Common myeloid progenitor, CD34-positive (primary cell): ENCODE results near the gene HRH1.
"Not testable (repeated sequence)": the region's sequence is repeated elsewhere in the genome, so short reads cannot be mapped to it uniquely, and the experiment has no call there.

Source experiments
- CTCF ChIA-PET: fragments of 350-600 bp; sonication (Branson Sonifier 250); formaldehyde crosslinking; loops from one replicate; lab custom pipeline; 2021; ENCODE audit warnings: antibody characterized with exemption; lab: Charles Lee
- POLR2A ChIA-PET: fragments of 350-600 bp; sonication (Branson Sonifier 250); formaldehyde crosslinking; loops from one replicate; lab custom pipeline; 2021; ENCODE audit warnings: antibody characterized with exemption; lab: Charles Lee
- DNase-seq, 3 donors: peaks; one replicate each; pipeline versions ENCODE4 v3.0.0 to v3.0.0-alpha.2; 2013
- H3K27ac ChIP-seq, 2 experiments: 1 replicate in 1 of 2; 2 replicates in 1 of 2; pipeline ENCODE4 v1.7.0; 2013; ENCODE audit warnings: inconsistent platforms in 2 of 2, low read length in 2 of 2, mild to moderate bottlenecking in 2 of 2, low read depth in 1 of 2, moderate library complexity in 1 of 2; ENCODE audit not compliant: severe bottlenecking in 2 of 2, insufficient read depth in 1 of 2, poor library complexity in 1 of 2
- H3K27me3 ChIP-seq, 5 experiments: replicated peaks in 2 of 5; 1 replicate in 3 of 5; 2 replicates in 2 of 5; pipeline versions ENCODE4 v1.6.1 to v1.7.0; 2013; ENCODE audit warnings: low read length in 4 of 5, mild to moderate bottlenecking in 2 of 5, moderate library complexity in 2 of 5, inconsistent platforms in 1 of 5; ENCODE audit not compliant: insufficient read depth in 5 of 5, control insufficient read depth in 4 of 5
- H3K36me3 ChIP-seq, 4 experiments: 1 replicate in 2 of 4; 2 replicates in 2 of 4; pipeline versions ENCODE4 v1.6.1 to v1.7.0; 2013; ENCODE audit warnings: low read length in 3 of 4, control low read depth in 1 of 4, mild to moderate bottlenecking in 1 of 4; ENCODE audit not compliant: control insufficient read depth in 4 of 4, insufficient read depth in 4 of 4
- H3K4me1 ChIP-seq, 4 experiments: 1 replicate in 3 of 4; 2 replicates in 1 of 4; pipeline versions ENCODE4 v1.6.1 to v1.7.1; 2013; ENCODE audit warnings: low read length in 3 of 4, mild to moderate bottlenecking in 3 of 4, control low read depth in 1 of 4, inconsistent platforms in 1 of 4, moderate library complexity in 1 of 4; ENCODE audit not compliant: control insufficient read depth in 4 of 4, insufficient read depth in 4 of 4; ENCODE audit errors: control extremely low read depth in 1 of 4
- H3K4me3 ChIP-seq, 7 experiments: 1 replicate in 4 of 7; 2 replicates in 3 of 7; pipeline versions ENCODE4 v1.5.1 to v1.7.0; 2013; ENCODE audit warnings: mild to moderate bottlenecking in 7 of 7, low read length in 6 of 7, moderate library complexity in 6 of 7, inconsistent platforms in 2 of 7, low read depth in 2 of 7, control low read depth in 1 of 7; ENCODE audit not compliant: insufficient read depth in 4 of 7, control insufficient read depth in 1 of 7; ENCODE audit errors: extremely low read depth in 1 of 7
- H3K9me3 ChIP-seq, 5 experiments: 1 replicate in 4 of 5; 2 replicates in 1 of 5; pipeline versions ENCODE4 v1.6.1 to v1.7.1; 2013; ENCODE audit warnings: low read length in 4 of 5, mild to moderate bottlenecking in 2 of 5, inconsistent platforms in 1 of 5, low read depth in 1 of 5, moderate library complexity in 1 of 5; ENCODE audit not compliant: control insufficient read depth in 4 of 5, insufficient read depth in 2 of 5; ENCODE audit errors: control extremely low read depth in 1 of 5
- WGBS: methylation state at CpG from one replicate; pipeline ENCODE4 v1.1.5; 2013; ENCODE audit not compliant: insufficient coverage; 5-methylcytosine and 5-hydroxymethylcytosine counted together

Gene HRH1

DNA sequence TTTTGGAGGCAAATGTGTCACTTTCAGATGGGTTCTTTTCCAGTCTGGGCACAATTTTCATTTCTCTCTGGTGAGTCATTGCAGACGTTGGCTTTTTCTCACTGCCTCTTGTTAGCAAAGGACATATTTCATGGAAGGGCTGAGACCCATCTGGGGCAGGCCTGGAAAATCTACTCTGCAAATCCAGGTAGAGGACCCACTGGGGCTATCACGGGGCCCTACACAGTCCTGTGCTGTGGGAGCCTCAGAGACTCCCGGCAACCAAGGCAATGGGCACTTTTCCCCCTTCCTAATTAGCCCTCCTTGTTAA, 58.0 kb downstream of the HRH1 start:
- no peak overlapping the region for H3K27ac ChIP-seq
- no peaks in the 10 kb centered on the region for H3K27me3 ChIP-seq
- H3K4me3 ChIP-seq: no peak overlapping the region
- H3K36me3 ChIP-seq: no peaks in the 10 kb centered on the region
- no peaks in the 10 kb centered on the region for H3K9me3 ChIP-seq
- 79% methylated on average over 3 of the region's 3 CpGs for WGBS
- ChIA-PET CTCF (no interaction called here), POLR2A (no interaction called here)
- DNase-seq: no peak
- peaks cover 0 to 5% (median 0%) of the 10 kb centered on the region in 4 experiments for H3K4me1 ChIP-seq

DNA sequence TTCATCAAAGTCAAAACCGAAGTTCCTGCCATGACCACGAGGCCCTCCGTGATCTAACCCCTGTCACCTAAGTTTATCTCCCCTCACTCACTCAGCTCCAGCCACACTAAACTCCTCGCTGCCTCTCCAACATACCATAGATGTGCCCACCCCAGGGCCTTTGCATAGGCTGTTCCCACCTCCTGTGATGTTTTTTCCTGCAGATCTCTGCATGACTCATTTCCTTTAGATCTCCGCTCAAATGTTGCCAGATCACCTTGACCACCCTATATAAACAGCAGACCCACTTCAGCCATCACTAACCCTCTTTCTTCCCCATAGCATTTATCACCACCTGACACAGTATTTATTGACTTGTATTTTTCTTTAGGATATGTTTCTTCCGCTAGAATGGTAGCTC, 58.5 kb downstream of the HRH1 start:
- H3K27me3 ChIP-seq: no peaks in the 10 kb centered on the region
- no peaks in the 10 kb centered on the region for H3K36me3 ChIP-seq
- WGBS: 100% methylated on average over 3 of the region's 6 CpGs
- no peaks in the 10 kb centered on the region for H3K9me3 ChIP-seq
- no peak overlapping the region for H3K4me3 ChIP-seq
- POLR2A ChIA-PET: no interaction called here
- no peak for DNase-seq
- CTCF ChIA-PET: no interaction called here
- no peak overlapping the region for H3K27ac ChIP-seq
- peaks cover 0 to 3% (median 1%) of the 10 kb centered on the region in 4 experiments for H3K4me1 ChIP-seq

DNA sequence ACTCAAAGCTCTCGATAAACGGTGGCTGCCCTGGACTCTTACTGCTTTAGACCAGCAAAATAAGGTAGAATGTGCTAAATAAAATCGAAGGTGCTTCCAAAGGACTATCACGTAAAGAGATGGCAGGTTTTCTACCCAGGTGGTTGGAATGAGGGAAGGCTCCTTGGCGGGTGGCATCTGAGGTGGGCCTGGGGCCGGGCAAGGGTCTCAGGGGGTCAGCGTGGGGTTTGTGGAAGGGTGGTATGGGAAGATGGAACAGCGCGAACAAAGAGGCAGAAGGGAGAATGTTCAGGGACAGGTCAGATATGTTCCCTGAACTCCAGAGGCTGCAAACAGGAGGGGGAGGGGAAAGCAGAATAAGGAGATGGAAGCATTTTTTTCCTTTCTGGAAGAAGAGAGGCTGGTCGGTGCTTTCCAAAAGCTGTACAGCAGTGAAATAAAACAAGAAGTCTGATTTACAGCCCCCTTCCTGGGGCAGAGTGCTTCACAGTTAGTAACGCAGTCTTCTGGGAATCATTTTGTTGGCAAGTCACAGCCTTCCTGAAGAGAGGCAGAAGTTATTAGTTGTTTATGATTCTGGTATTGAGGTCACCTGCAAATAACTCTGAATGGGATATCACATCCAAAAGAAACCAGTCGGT, 59.6 kb downstream of the HRH1 start:
- no peaks in the 10 kb centered on the region for H3K36me3 ChIP-seq
- H3K27me3 ChIP-seq: no peaks in the 10 kb centered on the region
- CTCF ChIA-PET: no interaction called here
- H3K9me3 ChIP-seq: no peaks in the 10 kb centered on the region
- H3K27ac ChIP-seq: no peak overlapping the region
- POLR2A ChIA-PET: no interaction called here
- no peak for DNase-seq
- WGBS: 82% methylated on average over 11 of the region's 12 CpGs
- no peak overlapping the region for H3K4me3 ChIP-seq
- peaks cover 0 to 3% (median 0%) of the 10 kb centered on the region in 4 experiments for H3K4me1 ChIP-seq

DNA sequence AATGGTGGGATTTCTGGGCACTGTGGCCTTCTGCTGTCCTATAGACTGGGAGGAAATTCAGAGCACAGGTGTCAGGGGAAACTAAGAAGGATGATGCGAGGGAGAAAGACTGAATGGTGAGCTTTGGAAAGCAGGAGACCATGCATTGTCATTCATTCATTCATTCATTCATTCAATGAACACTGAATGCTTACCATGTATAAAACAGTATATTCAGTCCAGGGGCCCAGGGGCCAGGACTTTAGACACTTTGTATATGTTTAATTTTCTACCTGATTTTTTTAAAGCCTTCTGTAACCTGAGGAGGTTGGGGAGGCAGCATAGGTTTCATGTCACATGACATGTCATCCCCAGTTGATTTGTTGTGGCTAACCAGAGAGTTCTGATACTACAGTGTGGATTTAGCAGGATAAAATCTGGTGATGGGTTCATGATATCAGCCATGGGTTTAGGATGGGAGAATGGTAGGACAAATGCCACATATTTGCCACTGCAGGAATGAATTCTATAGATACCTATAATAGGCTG, 60.2 kb downstream of the HRH1 start:
- WGBS: 100% methylated on average over 1 of the region's 1 CpG
- no peaks in the 10 kb centered on the region for H3K27me3 ChIP-seq
- ChIA-PET POLR2A (no interaction called here), CTCF (no interaction called here)
- H3K4me3 ChIP-seq: no peak overlapping the region
- H3K27ac ChIP-seq: no peak overlapping the region
- no peaks in the 10 kb centered on the region for H3K36me3 ChIP-seq
- H3K4me1 ChIP-seq: peaks cover 0 to 3% (median 0%) of the 10 kb centered on the region in 4 experiments
- no peaks in the 10 kb centered on the region for H3K9me3 ChIP-seq
- DNase-seq: no peak

DNA sequence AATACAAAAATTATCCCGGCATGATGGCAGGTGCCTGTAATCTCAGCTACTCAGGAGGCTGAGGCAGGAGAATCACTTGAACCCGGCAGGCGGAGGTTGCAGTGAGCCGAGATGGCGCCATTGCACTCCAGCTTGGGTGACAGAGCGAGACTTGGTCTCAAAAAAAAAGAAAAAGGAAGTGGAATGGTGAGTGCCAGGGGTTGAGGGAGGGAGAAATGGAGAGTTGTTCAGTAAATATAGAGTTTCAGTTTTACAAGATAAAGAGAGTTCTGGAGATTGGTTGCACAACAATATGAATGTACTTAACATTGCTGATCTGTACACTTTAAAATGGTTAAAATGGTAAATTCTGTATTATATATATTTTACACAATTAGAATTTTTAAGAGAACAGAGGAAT, 63.1 kb downstream of the HRH1 start:
- POLR2A ChIA-PET, H3K4me3 ChIP-seq, H3K9me3 ChIP-seq, DNase-seq, H3K27ac ChIP-seq, H3K27me3 ChIP-seq, CTCF ChIA-PET, H3K36me3 ChIP-seq: not testable (repeated sequence)
- peaks cover 0 to 10% (median 2%) of the 10 kb centered on the region in 4 experiments for H3K4me1 ChIP-seq
- 73% methylated on average over 4 of the region's 6 CpGs for WGBS

DNA sequence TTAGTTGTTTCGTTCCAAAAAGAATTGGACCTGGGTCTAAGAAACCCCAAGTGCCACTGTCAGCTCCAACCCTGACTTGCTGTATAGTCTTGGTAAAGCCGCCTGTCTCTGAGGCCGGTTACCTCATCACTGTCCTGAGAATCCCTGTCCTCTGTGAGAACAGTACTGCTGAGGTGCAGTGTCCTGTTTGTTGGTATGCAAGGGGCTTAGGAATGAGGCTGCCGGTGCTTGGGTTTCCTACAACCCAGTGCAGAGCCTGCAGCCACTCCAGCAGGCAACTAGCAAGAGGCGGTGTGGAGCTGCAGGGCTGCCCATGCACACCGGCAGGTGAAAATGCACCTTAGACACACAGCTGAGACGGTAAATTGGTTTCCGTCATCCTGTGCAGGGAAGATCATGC, 65.9 kb downstream of the HRH1 start:
- peaks cover 0 to 14% (median 2%) of the 10 kb centered on the region in 4 experiments for H3K4me1 ChIP-seq
- POLR2A ChIA-PET: no interaction called here
- H3K36me3 ChIP-seq: no peaks in the 10 kb centered on the region
- no peak overlapping the region for H3K4me3 ChIP-seq
- H3K27ac ChIP-seq: no peak overlapping the region
- no peaks in the 10 kb centered on the region for H3K9me3 ChIP-seq
- WGBS: 94% methylated on average over 8 of the region's 8 CpGs
- H3K27me3 ChIP-seq: no peaks in the 10 kb centered on the region
- no peak for DNase-seq
- CTCF ChIA-PET: interaction anchor here (1.0 to 1.5 kb wide), 3 partner anchors 12 to 160 kb away, joined by 3 read pairs; no protein-coding TSS in a partner anchor

DNA sequence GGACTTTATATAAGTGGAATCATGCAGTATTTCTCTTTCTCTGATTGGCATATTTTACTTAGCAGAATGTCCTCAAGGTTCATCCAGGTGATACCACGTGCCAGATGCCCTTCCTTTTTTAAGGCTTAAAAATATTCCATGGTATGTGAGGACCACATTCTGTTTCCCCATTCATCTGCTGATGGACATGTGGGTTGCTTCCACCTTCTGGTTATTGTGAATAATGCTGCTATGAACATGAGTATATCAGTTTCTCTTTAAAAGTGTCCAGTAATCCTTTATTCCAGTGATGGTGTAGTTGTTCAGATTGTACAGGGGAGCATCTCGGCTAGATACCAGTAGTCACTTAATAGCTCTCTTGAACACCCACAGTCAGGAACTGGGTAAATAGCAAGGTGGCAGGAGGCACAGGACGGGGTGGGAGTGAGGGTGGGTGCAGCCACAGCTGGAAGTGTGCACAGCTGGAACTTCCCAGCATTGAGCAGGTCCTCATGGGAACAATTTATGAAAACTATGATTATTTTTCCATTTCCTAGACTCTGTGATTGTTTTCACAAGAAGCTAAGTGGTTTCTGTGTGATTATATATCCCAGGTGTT, 67.6 kb downstream of the HRH1 start:
- WGBS: 100% methylated on average over 1 of the region's 3 CpGs

More for the DNA sequence above, 67.6 kb downstream of the HRH1 start:
- ChIA-PET POLR2A (no interaction called here), CTCF (no interaction called here)
- peaks cover 0 to 26% (median 7%) of the 10 kb centered on the region in 4 experiments for H3K4me1 ChIP-seq
- no peak for DNase-seq
- H3K4me3 ChIP-seq: no peak overlapping the region
- no peaks in the 10 kb centered on the region for H3K27me3 ChIP-seq
- no peaks in the 10 kb centered on the region for H3K36me3 ChIP-seq
- H3K27ac ChIP-seq: no peak overlapping the region
- no peaks in the 10 kb centered on the region for H3K9me3 ChIP-seq
